ENCODE data around the gene ASB1. TPM values are rescaled to one million over a fixed set of nuclear protein-coding genes. Genes with fewer than 3 reads are reported as not detected.

Gene ASB1
- total and polyA plus RNA-seq, 10 of the 15 experiments (the other 5 are each of a cell fraction or from before 2014, with no cell fraction given), result 5.2 to 31.2 (median 25.8) TPM

DNA sequence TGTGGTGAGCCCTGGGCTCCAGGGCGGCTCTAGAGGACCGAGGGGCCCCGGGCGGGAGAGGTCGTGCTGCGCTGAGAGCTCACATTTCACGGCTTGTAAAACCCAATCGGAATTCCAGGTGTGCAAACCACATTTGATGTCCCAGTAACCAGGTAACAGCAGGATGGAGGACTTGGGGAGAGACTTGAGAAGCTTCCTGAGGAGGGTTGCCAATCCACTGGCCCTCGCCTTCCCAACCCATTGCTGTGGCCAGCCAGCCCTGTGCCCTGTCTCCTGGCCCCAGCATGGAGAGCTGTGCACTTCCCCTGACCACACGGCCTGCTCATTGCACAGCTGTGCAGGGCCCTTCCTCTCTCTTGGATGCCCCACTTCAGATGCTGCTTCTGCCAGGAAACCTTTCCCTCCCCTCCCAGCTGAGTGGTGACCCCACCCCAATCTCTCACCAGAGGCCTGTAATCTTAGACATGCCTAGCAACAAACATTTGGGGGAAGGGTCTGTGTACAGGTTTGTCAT lies 39.6 kb downstream of the ASB1 start (continued):
- TF ChIP-seq, protein P1, sequence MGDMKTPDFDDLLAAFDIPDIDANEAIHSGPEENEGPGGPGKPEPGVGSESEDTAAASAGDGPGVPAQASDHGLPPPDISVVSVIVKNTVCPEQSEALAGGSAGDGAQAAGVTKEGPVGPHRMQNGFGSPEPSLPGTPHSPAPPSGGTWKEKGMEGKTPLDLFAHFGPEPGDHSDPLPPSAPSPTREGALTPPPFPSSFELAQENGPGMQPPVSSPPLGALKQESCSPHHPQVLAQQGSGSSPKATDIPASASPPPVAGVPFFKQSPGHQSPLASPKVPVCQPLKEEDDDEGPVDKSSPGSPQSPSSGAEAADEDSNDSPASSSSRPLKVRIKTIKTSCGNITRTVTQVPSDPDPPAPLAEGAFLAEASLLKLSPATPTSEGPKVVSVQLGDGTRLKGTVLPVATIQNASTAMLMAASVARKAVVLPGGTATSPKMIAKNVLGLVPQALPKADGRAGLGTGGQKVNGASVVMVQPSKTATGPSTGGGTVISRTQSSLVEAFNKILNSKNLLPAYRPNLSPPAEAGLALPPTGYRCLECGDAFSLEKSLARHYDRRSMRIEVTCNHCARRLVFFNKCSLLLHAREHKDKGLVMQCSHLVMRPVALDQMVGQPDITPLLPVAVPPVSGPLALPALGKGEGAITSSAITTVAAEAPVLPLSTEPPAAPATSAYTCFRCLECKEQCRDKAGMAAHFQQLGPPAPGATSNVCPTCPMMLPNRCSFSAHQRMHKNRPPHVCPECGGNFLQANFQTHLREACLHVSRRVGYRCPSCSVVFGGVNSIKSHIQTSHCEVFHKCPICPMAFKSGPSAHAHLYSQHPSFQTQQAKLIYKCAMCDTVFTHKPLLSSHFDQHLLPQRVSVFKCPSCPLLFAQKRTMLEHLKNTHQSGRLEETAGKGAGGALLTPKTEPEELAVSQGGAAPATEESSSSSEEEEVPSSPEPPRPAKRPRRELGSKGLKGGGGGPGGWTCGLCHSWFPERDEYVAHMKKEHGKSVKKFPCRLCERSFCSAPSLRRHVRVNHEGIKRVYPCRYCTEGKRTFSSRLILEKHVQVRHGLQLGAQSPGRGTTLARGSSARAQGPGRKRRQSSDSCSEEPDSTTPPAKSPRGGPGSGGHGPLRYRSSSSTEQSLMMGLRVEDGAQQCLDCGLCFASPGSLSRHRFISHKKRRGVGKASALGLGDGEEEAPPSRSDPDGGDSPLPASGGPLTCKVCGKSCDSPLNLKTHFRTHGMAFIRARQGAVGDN (IDR thresholded peaks at IDR 0.05), result no peak
- TF ChIP-seq, protein P2, sequence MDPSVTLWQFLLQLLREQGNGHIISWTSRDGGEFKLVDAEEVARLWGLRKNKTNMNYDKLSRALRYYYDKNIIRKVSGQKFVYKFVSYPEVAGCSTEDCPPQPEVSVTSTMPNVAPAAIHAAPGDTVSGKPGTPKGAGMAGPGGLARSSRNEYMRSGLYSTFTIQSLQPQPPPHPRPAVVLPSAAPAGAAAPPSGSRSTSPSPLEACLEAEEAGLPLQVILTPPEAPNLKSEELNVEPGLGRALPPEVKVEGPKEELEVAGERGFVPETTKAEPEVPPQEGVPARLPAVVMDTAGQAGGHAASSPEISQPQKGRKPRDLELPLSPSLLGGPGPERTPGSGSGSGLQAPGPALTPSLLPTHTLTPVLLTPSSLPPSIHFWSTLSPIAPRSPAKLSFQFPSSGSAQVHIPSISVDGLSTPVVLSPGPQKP (IDR thresholded peaks at IDR 0.05; ENCODE audit: low read depth, low read length), result no peak

DNA sequence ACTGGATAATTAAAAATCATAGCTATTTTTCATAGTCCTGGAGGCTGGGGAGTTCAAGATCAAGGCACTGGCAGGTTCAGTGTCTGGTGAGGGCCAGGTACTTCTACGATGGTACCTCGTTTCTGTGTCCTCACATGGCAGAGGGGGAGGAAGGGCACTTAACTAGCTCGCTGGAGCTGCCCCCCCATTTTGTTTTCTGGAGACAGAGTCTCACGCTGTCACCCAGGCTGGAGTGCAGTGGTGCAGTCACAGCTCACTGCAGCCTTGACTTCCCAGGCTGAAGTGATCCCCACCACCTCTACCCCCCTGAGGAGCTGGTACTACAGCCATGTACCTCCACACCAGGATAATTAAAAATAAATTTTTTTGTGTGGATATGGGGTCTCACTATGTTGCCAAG lies 40.3 kb downstream of the ASB1 start:
- Histone ChIP-seq H3K9ac (ENCODE audit: control insufficient read depth, insufficient read depth, low read length) (no peak overlapping the region), H3K79me2 (ENCODE audit: control insufficient read depth, insufficient read depth, low read length) (no peaks in the 10 kb centered on the region), H3K27me3 (replicated peaks in 1 of 2; ENCODE audit: control insufficient read depth in 2 of 2, insufficient read depth in 2 of 2, low read length in 1 of 2) (no peaks in the 10 kb centered on the region), H3K36me3 (ENCODE audit: control insufficient read depth in 2 of 2, insufficient read depth in 2 of 2, low read length in 1 of 2) (no peaks in the 10 kb centered on the region), H3K4me1 (ENCODE audit: control insufficient read depth, insufficient read depth, low read length) (no peaks in the 10 kb centered on the region), H3K4me3 (no peak overlapping the region), H3K4me2 (ENCODE audit: control insufficient read depth, insufficient read depth) (no peak overlapping the region), H4K20me1 (ENCODE audit: control insufficient read depth, insufficient read depth) (no peaks in the 10 kb centered on the region), H3K27ac (ENCODE audit: control insufficient read depth, insufficient read depth) (no peak overlapping the region), H3K9me3 (replicated peaks; ENCODE audit: control insufficient read depth, insufficient read depth, low read length) (no peaks in the 10 kb centered on the region; the same call in 2 of the 3 replicates), H2AFZ (ENCODE audit: control insufficient read depth, low read depth, low read length) (no peak overlapping the region)
- intact Hi-C loops (cut with micrococcal nuclease; ENCODE audit: unreplicated experiment), result no loop called here
- ChIA-PET SMC1A (ENCODE audit: uncharacterized antibody, unreplicated experiment) (no interaction called here), POLR2A (no interaction called here), CTCF (interaction anchor here (0.8 kb wide), 1 partner anchor 954 kb away, joined by 4 read pairs; no protein-coding TSS in a partner anchor), RAD21 (ENCODE audit: unreplicated experiment) (no interaction called here)
- no peak for DNase-seq (ENCODE audit: low read depth, low spot score)
- no peak for ATAC-seq
- BruUV-seq (replicated peaks), result no TSS peak
- in situ Hi-C loops (cut with MboI), result no loop called here
- no peak for FAIRE-seq
- 14% methylated on average over 4 of the region's 4 CpGs for WGBS (ENCODE audit: insufficient coverage, insufficient replicate concordance, low lambda C conversion rate, missing lambda C conversion rate)
- TF ChIP-seq, protein P3, sequence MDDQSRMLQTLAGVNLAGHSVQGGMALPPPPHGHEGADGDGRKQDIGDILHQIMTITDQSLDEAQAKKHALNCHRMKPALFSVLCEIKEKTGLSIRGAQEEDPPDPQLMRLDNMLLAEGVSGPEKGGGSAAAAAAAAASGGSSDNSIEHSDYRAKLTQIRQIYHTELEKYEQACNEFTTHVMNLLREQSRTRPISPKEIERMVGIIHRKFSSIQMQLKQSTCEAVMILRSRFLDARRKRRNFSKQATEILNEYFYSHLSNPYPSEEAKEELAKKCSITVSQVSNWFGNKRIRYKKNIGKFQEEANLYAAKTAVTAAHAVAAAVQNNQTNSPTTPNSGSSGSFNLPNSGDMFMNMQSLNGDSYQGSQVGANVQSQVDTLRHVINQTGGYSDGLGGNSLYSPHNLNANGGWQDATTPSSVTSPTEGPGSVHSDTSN (IDR thresholded peaks at IDR 0.05; ENCODE audit: insufficient replicate concordance, low read depth, low read length), result no peak
- TF ChIP-seq SUZ12 (IDR thresholded peaks at IDR 0.05; ENCODE audit: unreplicated experiment) (no peak), ZNF274 (IDR thresholded peaks at IDR 0.05; ENCODE audit: insufficient read depth, insufficient read length) (no peak), SUPT20H (IDR thresholded peaks at IDR 0.05; ENCODE audit: borderline replicate concordance, control insufficient read depth, low read depth, low read length) (no peak), TBL1XR1 (IDR thresholded peaks at IDR 0.05; ENCODE audit: low read depth, low read length) (no peak), NRF1 (conservative IDR thresholded peaks at IDR 0.05; ENCODE audit: low read depth, low read length) (no peak), ETV6 (conservative IDR thresholded peaks at IDR 0.05 in 1 of 2, IDR thresholded peaks at IDR 0.05 in 1 of 2; ENCODE audit: borderline replicate concordance in 1 of 2, low read depth in 1 of 2) (no peak), BHLHE40 (IDR thresholded peaks at IDR 0.05; ENCODE audit: borderline replicate concordance in 1 of 2, low read depth in 2 of 2, low read length in 1 of 2) (no peak)
- TF ChIP-seq, protein P4, sequence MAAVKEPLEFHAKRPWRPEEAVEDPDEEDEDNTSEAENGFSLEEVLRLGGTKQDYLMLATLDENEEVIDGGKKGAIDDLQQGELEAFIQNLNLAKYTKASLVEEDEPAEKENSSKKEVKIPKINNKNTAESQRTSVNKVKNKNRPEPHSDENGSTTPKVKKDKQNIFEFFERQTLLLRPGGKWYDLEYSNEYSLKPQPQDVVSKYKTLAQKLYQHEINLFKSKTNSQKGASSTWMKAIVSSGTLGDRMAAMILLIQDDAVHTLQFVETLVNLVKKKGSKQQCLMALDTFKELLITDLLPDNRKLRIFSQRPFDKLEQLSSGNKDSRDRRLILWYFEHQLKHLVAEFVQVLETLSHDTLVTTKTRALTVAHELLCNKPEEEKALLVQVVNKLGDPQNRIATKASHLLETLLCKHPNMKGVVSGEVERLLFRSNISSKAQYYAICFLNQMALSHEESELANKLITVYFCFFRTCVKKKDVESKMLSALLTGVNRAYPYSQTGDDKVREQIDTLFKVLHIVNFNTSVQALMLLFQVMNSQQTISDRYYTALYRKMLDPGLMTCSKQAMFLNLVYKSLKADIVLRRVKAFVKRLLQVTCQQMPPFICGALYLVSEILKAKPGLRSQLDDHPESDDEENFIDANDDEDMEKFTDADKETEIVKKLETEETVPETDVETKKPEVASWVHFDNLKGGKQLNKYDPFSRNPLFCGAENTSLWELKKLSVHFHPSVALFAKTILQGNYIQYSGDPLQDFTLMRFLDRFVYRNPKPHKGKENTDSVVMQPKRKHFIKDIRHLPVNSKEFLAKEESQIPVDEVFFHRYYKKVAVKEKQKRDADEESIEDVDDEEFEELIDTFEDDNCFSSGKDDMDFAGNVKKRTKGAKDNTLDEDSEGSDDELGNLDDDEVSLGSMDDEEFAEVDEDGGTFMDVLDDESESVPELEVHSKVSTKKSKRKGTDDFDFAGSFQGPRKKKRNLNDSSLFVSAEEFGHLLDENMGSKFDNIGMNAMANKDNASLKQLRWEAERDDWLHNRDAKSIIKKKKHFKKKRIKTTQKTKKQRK (IDR thresholded peaks at IDR 0.05; ENCODE audit: low read depth, low read length), result no peak

Data from GM12878 (cell line).